SK-N-SH treated with all-trans-retinoic acid at 6 μM for 48 hours (cell line): ENCODE data around the gene VPS4B.

ENCODE experiments used
- ATAC-seq: fragments of 200-7000 bp; cut with Tn5 transposase; 3 replicates; pipeline ENCODE4 v1.9.1; 2020; ENCODE audit warnings: mild to moderate bottlenecking, moderate library complexity
- BACH2 ChIP-seq: fragments of 250-450 bp; sonication (Bioruptor Pico); IDR thresholded peaks from 2 replicates; pipeline ENCODE4 v1.9.0; 2021; ENCODE audit warnings: mild to moderate bottlenecking, borderline replicate concordance
- CREB5 ChIP-seq: fragments of 250-450 bp; sonication (Bioruptor Pico); IDR thresholded peaks from 2 replicates; pipeline ENCODE4 v1.5.1; 2020; ENCODE audit warnings: low read depth, mild to moderate bottlenecking, moderate library complexity
- CSDC2 ChIP-seq: fragments of 250-450 bp; sonication (Bioruptor Pico); IDR thresholded peaks from 2 replicates; pipeline ENCODE4 v1.5.0; 2020; ENCODE audit warnings: mild to moderate bottlenecking, moderate library complexity
- CSRNP3 ChIP-seq: fragments of 250-450 bp; sonication (Bioruptor Pico); IDR thresholded peaks from 2 replicates; pipeline ENCODE4 v1.5.1; 2021; ENCODE audit warnings: mild to moderate bottlenecking, moderate library complexity
- ESRRG ChIP-seq: fragments of 250-450 bp; sonication (Bioruptor Pico); IDR thresholded peaks from 2 replicates; pipeline ENCODE4 v1.6.1; 2021; ENCODE audit warnings: mild to moderate bottlenecking
- GLIS3 ChIP-seq: fragments of 250-450 bp; sonication (Bioruptor Pico); IDR thresholded peaks from 2 replicates; pipeline ENCODE4 v1.5.0; 2020; ENCODE audit warnings: mild to moderate bottlenecking, moderate library complexity
- ISL1 ChIP-seq: fragments of 250-450 bp; sonication (Bioruptor Pico); IDR thresholded peaks from 2 replicates; pipeline ENCODE4 v2.1.2; 2022; ENCODE audit warnings: mild to moderate bottlenecking, moderate library complexity
- PATZ1 ChIP-seq: fragments of 250-450 bp; sonication (Bioruptor Pico); IDR thresholded peaks from 2 replicates; pipeline ENCODE4 v1.8.0; 2020; ENCODE audit warnings: mild to moderate bottlenecking, moderate library complexity, borderline replicate concordance
- POU6F1 ChIP-seq: fragments of 250-450 bp; sonication (Bioruptor Pico); IDR thresholded peaks from 2 replicates; pipeline ENCODE4 v1.8.0; 2021; ENCODE audit warnings: low read depth, mild to moderate bottlenecking, moderate library complexity, borderline replicate concordance
- PPARA ChIP-seq: fragments of 250-450 bp; sonication (Bioruptor Pico); IDR thresholded peaks from 2 replicates; pipeline ENCODE4 v1.5.0; 2020; ENCODE audit warnings: mild to moderate bottlenecking, borderline replicate concordance
- RARB ChIP-seq: fragments of 250-450 bp; sonication (Bioruptor Pico); IDR thresholded peaks from 2 replicates; pipeline ENCODE4 v1.8.0; 2021; ENCODE audit warnings: mild to moderate bottlenecking, moderate library complexity
- TCF4 ChIP-seq: fragments of 250-450 bp; sonication (Bioruptor Pico); IDR thresholded peaks from 2 replicates; pipeline ENCODE4 v1.8.0; 2021; ENCODE audit warnings: mild to moderate bottlenecking, moderate library complexity, borderline replicate concordance
- TSHZ2 ChIP-seq: fragments of 250-450 bp; sonication (Bioruptor Pico); IDR thresholded peaks from 2 replicates; pipeline ENCODE4 v1.5.0; 2020; ENCODE audit warnings: mild to moderate bottlenecking, moderate library complexity
- ZC3H10 ChIP-seq: fragments of 250-450 bp; sonication (Bioruptor Pico); IDR thresholded peaks from 2 replicates; pipeline ENCODE4 v1.5.1; 2021; ENCODE audit warnings: mild to moderate bottlenecking, moderate library complexity
- ZFP3 ChIP-seq: fragments of 250-450 bp; sonication (Bioruptor Pico); IDR thresholded peaks from 2 replicates; pipeline ENCODE4 v1.5.0; 2020; ENCODE audit warnings: mild to moderate bottlenecking, moderate library complexity
- ZFP30 ChIP-seq: fragments of 450-650 bp; formaldehyde crosslinking; IDR thresholded peaks from 2 replicates; pipeline ENCODE4 v1.5.0; 2022; ENCODE audit warnings: mild to moderate bottlenecking, moderate library complexity
- ZNF565 ChIP-seq: fragments of 450-650 bp; formaldehyde crosslinking; conservative IDR thresholded peaks from 2 replicates; pipeline ENCODE4 v1.5.0; 2020; ENCODE audit warnings: low read depth, mild to moderate bottlenecking, moderate library complexity
- ZNF70 ChIP-seq: fragments of 450-650 bp; formaldehyde crosslinking; IDR thresholded peaks from 2 replicates; pipeline ENCODE4 v1.5.0; 2020; ENCODE audit warnings: mild to moderate bottlenecking, moderate library complexity
- ZNF8 ChIP-seq: fragments of 450-650 bp; formaldehyde crosslinking; IDR thresholded peaks from 2 replicates; pipeline ENCODE4 v1.5.0; 2020; ENCODE audit warnings: mild to moderate bottlenecking, moderate library complexity

The VPS4B gene

GRCh38 chr18:63422087-63422863 lies at the start of gene VPS4B:
VPS4B (minus strand) TSS chr18:63422476; CDS start chr18:63422259, 217 bp downstream.
- no peak for TF ChIP-seq GLIS3 (CRISPR knock-in tag)
- TF ChIP-seq CSRNP3 (CRISPR knock-in tag), result no peak
- TF ChIP-seq PATZ1 (CRISPR knock-in tag), result no peak
- no peak for TF ChIP-seq TCF4 (CRISPR knock-in tag)
- no peak for TF ChIP-seq CREB5
- no peak for TF ChIP-seq ZNF70 (CRISPR knock-in tag)
- TF ChIP-seq, all 23 proteins: peak for 0
- peak; percentile 99 for ATAC-seq

GRCh38 chr18:63470751-63471150 lies 48.5 kb upstream of the VPS4B start:
- no peak for TF ChIP-seq CREB5
- no peak for TF ChIP-seq ZNF565 (CRISPR knock-in tag)
- no peak for TF ChIP-seq CSDC2 (CRISPR knock-in tag)
- TF ChIP-seq ZC3H10 (CRISPR knock-in tag), result no peak
- no peak for TF ChIP-seq RARB (CRISPR knock-in tag)
- TF ChIP-seq ZFP3, result no peak
- TF ChIP-seq ZNF8, result no peak
- no peak for TF ChIP-seq PPARA (CRISPR knock-in tag)
- TF ChIP-seq ZFP30 (CRISPR knock-in tag), result no peak
- no peak for TF ChIP-seq TCF4 (CRISPR knock-in tag)
- ATAC-seq, result no peak

GRCh38 chr18:63468575-63468974 lies 46.3 kb upstream of the VPS4B start:
- no peak for ATAC-seq
- TF ChIP-seq ZFP30 (CRISPR knock-in tag) (no peak), PPARA (CRISPR knock-in tag) (no peak), ISL1 (no peak), ZNF8 (no peak)

GRCh38 chr18:63467699-63468098 lies 45.4 kb upstream of the VPS4B start:
- ATAC-seq, result no peak
- TF ChIP-seq RARB (CRISPR knock-in tag) (no peak), ZNF70 (CRISPR knock-in tag) (no peak), BACH2 (CRISPR knock-in tag) (no peak), GLIS3 (CRISPR knock-in tag) (no peak), TSHZ2 (CRISPR knock-in tag) (no peak), ESRRG (no peak), CSDC2 (CRISPR knock-in tag) (no peak), TCF4 (CRISPR knock-in tag) (no peak), CSRNP3 (CRISPR knock-in tag) (no peak), ZNF8 (no peak), PPARA (CRISPR knock-in tag) (no peak), PATZ1 (CRISPR knock-in tag) (no peak), ISL1 (no peak), POU6F1 (CRISPR knock-in tag) (no peak)
